Neural progenitor cell (in vitro differentiated cells): ENCODE data around the gene FGF22.

Experiments used
- CTCF ChIP-seq: fragments of 200-600 bp; sonication (generic); IDR thresholded peaks from 2 replicates; pipeline ENCODE4 v1.5.1; 2017; ENCODE audit warnings: antibody characterized with exemption, mild to moderate bottlenecking
- EZH2 ChIP-seq: fragments of 200-600 bp; sonication (generic); IDR thresholded peaks from 2 replicates; pipeline ENCODE4 v1.6.1; 2017; ENCODE audit warnings: antibody characterized with exemption, mild to moderate bottlenecking, moderate library complexity
- EZH2phosphoT487 ChIP-seq: fragments of 200-600 bp; sonication (generic); IDR thresholded peaks from 2 replicates; pipeline ENCODE4 v1.6.1; 2017; ENCODE audit warnings: antibody characterized with exemption

- TF ChIP-seq EZH2: no peak
- TF ChIP-seq CTCF: no peak
- TF ChIP-seq EZH2phosphoT487: no peak
Measured at GRCh38 chr19:623175-623916, 16.3 kb upstream of the FGF22 start.
